Amniotic epithelial cell (primary cell): ENCODE measurements around the gene PRM3.

ENCODE experiments used
- DNase-seq: peaks from one replicate; pipeline ENCODE4 v3.0.0-alpha.2; 2010; ENCODE audit warnings: low read depth

PRM3 gene

GRCh38 chr16:11224096-11224893, 49.1 kb downstream of the PRM3 start:
- no peak for DNase-seq
